H9 (cell line): ENCODE data around the gene FGFR1OP2. TPM values are rescaled to one million over a fixed set of nuclear protein-coding genes. Genes with fewer than 3 reads are reported as not detected.
A peak's percentile ranks its signal among the peaks of the same experiment; 100 is the strongest.

Experiments used
- DNase-seq: peaks from one replicate; pipeline ENCODE4 v3.0.0-alpha.2; 2017
- H2AFZ ChIP-seq: one replicate; pipeline ENCODE4 v1.6.1; 2013; ENCODE audit warnings: mild to moderate bottlenecking, low read length, control low read depth, moderate library complexity
- H2AK5ac ChIP-seq: 2 replicates; pipeline ENCODE4 v1.6.1; 2013; ENCODE audit warnings: low read length, control low read depth, mixed read lengths; ENCODE audit not compliant: insufficient read length
- H2BK120ac ChIP-seq: one replicate; pipeline ENCODE4 v1.6.1; 2013; ENCODE audit warnings: low read depth, mild to moderate bottlenecking, low read length, control low read depth, inconsistent platforms; ENCODE audit not compliant: poor library complexity, severe bottlenecking
- H2BK12ac ChIP-seq: 2 replicates; pipeline ENCODE4 v1.6.1; 2013; ENCODE audit warnings: low read length, control low read depth, mixed read lengths, low read depth; ENCODE audit not compliant: insufficient read length
- H2BK15ac ChIP-seq: 2 replicates; pipeline ENCODE4 v1.6.1; 2013; ENCODE audit warnings: low read depth, low read length, control low read depth
- H2BK20ac ChIP-seq: one replicate; pipeline ENCODE4 v1.6.1; 2013; ENCODE audit warnings: low read depth, mild to moderate bottlenecking, low read length, control low read depth, inconsistent platforms; ENCODE audit not compliant: poor library complexity, severe bottlenecking
- H2BK5ac ChIP-seq: 2 replicates; pipeline ENCODE4 v1.6.1; 2013; ENCODE audit warnings: low read length, control low read depth, mixed read lengths; ENCODE audit not compliant: insufficient read length
- H3K14ac ChIP-seq: 2 replicates; pipeline ENCODE4 v1.6.1; 2013; ENCODE audit warnings: low read length, control low read depth; ENCODE audit not compliant: insufficient read depth
- H3K18ac ChIP-seq: 2 replicates; pipeline ENCODE4 v1.6.1; 2013; ENCODE audit warnings: low read depth, mild to moderate bottlenecking, mixed read lengths, low read length, control low read depth; ENCODE audit not compliant: insufficient read length
- H3K23ac ChIP-seq: 2 replicates; pipeline ENCODE4 v1.6.1; 2013; ENCODE audit warnings: low read length, control low read depth, mixed read lengths, low read depth; ENCODE audit not compliant: insufficient read length
- H3K23me2 ChIP-seq: 2 replicates; pipeline ENCODE4 v1.6.1; 2013; ENCODE audit warnings: low read depth, mild to moderate bottlenecking, mixed read lengths, low read length, control low read depth; ENCODE audit not compliant: insufficient read length, poor library complexity, severe bottlenecking
- H3K27ac ChIP-seq: 2 replicates; pipeline ENCODE4 v1.5.1; 2013; ENCODE audit warnings: low read length, control low read depth, mixed read lengths, low read depth; ENCODE audit not compliant: insufficient read length
- H3K27me3 ChIP-seq: 2 replicates; pipeline ENCODE4 v1.6.1; 2013; ENCODE audit warnings: low read length, control low read depth, inconsistent platforms; ENCODE audit not compliant: insufficient read depth
- H3K4ac ChIP-seq: 2 replicates; pipeline ENCODE4 v1.6.1; 2013; ENCODE audit warnings: low read depth, mild to moderate bottlenecking, control low read depth, inconsistent platforms, low read length, moderate library complexity
- H3K4me1 ChIP-seq: 2 replicates; pipeline ENCODE4 v1.6.1; 2013; ENCODE audit warnings: low read length, control low read depth, inconsistent platforms; ENCODE audit not compliant: insufficient read depth
- H3K4me2 ChIP-seq: 2 replicates; pipeline ENCODE4 v1.6.1; 2013; ENCODE audit warnings: low read length, control low read depth, mixed read lengths; ENCODE audit not compliant: insufficient read length, insufficient read depth
- H3K56ac ChIP-seq: 2 replicates; pipeline ENCODE4 v1.6.1; 2013; ENCODE audit warnings: low read depth, mild to moderate bottlenecking, mixed read lengths, low read length, control low read depth; ENCODE audit not compliant: insufficient read length
- H3K79me1 ChIP-seq: 2 replicates; pipeline ENCODE4 v1.6.1; 2013; ENCODE audit warnings: low read depth, mild to moderate bottlenecking, moderate library complexity, low read length, control low read depth, inconsistent platforms; ENCODE audit not compliant: insufficient read depth, poor library complexity, severe bottlenecking
- H3K79me2 ChIP-seq: 2 replicates; pipeline ENCODE4 v1.6.1; 2013; ENCODE audit warnings: low read length, control low read depth, inconsistent platforms; ENCODE audit not compliant: insufficient read depth
- H3K9ac ChIP-seq: 2 replicates; pipeline ENCODE4 v1.6.1; 2013; ENCODE audit warnings: low read length, control low read depth, mixed read lengths; ENCODE audit not compliant: insufficient read length; ENCODE audit errors: extremely low read depth
- H3K9me3 ChIP-seq: one replicate; pipeline ENCODE4 v1.6.1; 2013; ENCODE audit warnings: low read depth, low read length, inconsistent platforms; ENCODE audit not compliant: control insufficient read depth
- H3T11ph ChIP-seq: one replicate; pipeline ENCODE4 v1.6.1; 2013; ENCODE audit warnings: mild to moderate bottlenecking, low read length, control low read depth, inconsistent platforms
- H4K20me1 ChIP-seq: one replicate; pipeline ENCODE4 v1.6.1; 2013; ENCODE audit not compliant: control insufficient read depth, insufficient read length, insufficient read depth
- H4K5ac ChIP-seq: 2 replicates; pipeline ENCODE4 v1.6.1; 2013; ENCODE audit warnings: low read depth, mild to moderate bottlenecking, mixed read lengths, low read length, control low read depth; ENCODE audit not compliant: insufficient read length
- H4K8ac ChIP-seq: replicated peaks from 2 replicates; pipeline ENCODE4 v1.6.1; 2013; ENCODE audit warnings: low read length, control low read depth, mixed read lengths, low read depth; ENCODE audit not compliant: insufficient read length
- H4K91ac ChIP-seq: 2 replicates; pipeline ENCODE4 v1.6.1; 2013; ENCODE audit warnings: low read depth, mild to moderate bottlenecking, moderate library complexity, mixed read lengths, low read length, control low read depth; ENCODE audit not compliant: insufficient read length
- H3K27ac Mint-ChIP-seq, 3 experiments: 2 replicates in 2 of 3; 3 replicates in 1 of 3; pipeline ENCODE4 v1.8.0; 2020 to 2021; ENCODE audit warnings: mixed read lengths in 3 of 3, mild to moderate bottlenecking in 1 of 3, moderate library complexity in 1 of 3
- H3K27me3 Mint-ChIP-seq: 2 replicates; pipeline ENCODE4 v1.8.0; 2021; ENCODE audit warnings: low read depth, mild to moderate bottlenecking, moderate library complexity, mixed read lengths
- H3K36me3 Mint-ChIP-seq, 3 experiments: 2 replicates in 2 of 3; 3 replicates in 1 of 3; pipeline ENCODE4 v1.8.0; 2020 to 2021; ENCODE audit warnings: low read depth in 3 of 3, mixed read lengths in 3 of 3; ENCODE audit not compliant: insufficient read depth in 1 of 3
- H3K4me1 Mint-ChIP-seq, 2 experiments: 2 replicates each; pipeline ENCODE4 v1.8.0; 2020; ENCODE audit warnings: mixed read lengths in 2 of 2
- H3K4me3 Mint-ChIP-seq, 2 experiments: 2 replicates in 1 of 2; 3 replicates in 1 of 2; pipeline ENCODE4 v1.8.0; 2020 to 2021; ENCODE audit warnings: mild to moderate bottlenecking in 2 of 2, mixed read lengths in 2 of 2, moderate library complexity in 1 of 2
- H3K9me3 Mint-ChIP-seq, 2 experiments: 2 replicates in 1 of 2; 3 replicates in 1 of 2; pipeline ENCODE4 v1.8.0; 2020; ENCODE audit warnings: mild to moderate bottlenecking in 2 of 2, mixed read lengths in 2 of 2, moderate library complexity in 1 of 2
- CTCF ChIP-seq: fragments of 200-600 bp; sonication (generic); conservative IDR thresholded peaks from 3 replicates; pipeline ENCODE4 v1.8.0; 2021; ENCODE audit warnings: antibody characterized with exemption, mild to moderate bottlenecking
- WGBS: extraction: QIAGEN DNeasy Blood & Tissue Kit; methylation state at CpG from one replicate; pipeline ENCODE4 v1.1.7; 2013; ENCODE audit warnings: missing lambda C conversion rate, low lambda C conversion rate, mixed read lengths; ENCODE audit not compliant: insufficient read length; ENCODE audit errors: extremely low coverage; 5-methylcytosine and 5-hydroxymethylcytosine counted together
- total RNA-seq: library from RNA; stranded (reverse); gene quantifications from 2 replicates; pipeline ENCODE4 v1.2.1, GENCODE V29; 2021

Gene FGFR1OP2
- total RNA-seq, 1 experiment from 2014 or later: 30.0 TPM

GRCh38 chr12:26937443-26937862 lies 817 bp upstream of the FGFR1OP2 start:
- H3K9me3 Mint-ChIP-seq: no peaks in the 10 kb centered on the region
- peak overlapping the region; percentile 99 to 100 (median 100) for H3K27ac Mint-ChIP-seq
- Histone ChIP-seq H3K23ac (no peak overlapping the region), H4K20me1 (no peaks in the 10 kb centered on the region), H3K9me3 (no peaks in the 10 kb centered on the region), H3K79me1 (peaks cover 11% of the 10 kb centered on the region), H2BK15ac (no peak overlapping the region), H3T11ph (no peak overlapping the region), H4K91ac (no peak overlapping the region), H3K23me2 (no peaks in the 10 kb centered on the region), H3K18ac (peak overlapping the region; percentile 8), H3K9ac (peak overlapping the region; percentile 95), H2AK5ac (no peak overlapping the region), H2BK20ac (no peak overlapping the region), H3K4me2 (peak overlapping the region; percentile 86), H2BK12ac (no peak overlapping the region), H4K5ac (no peak overlapping the region), H3K56ac (no peak overlapping the region), H3K79me2 (peaks cover 14% of the 10 kb centered on the region; the same call in 1 of the 2 replicates), H2BK120ac (no peak overlapping the region), H2AFZ (peak overlapping the region; percentile 52), H2BK5ac (no peak overlapping the region), H3K27me3 (no peaks in the 10 kb centered on the region), H4K8ac (no peak overlapping the region), H3K4ac (no peak overlapping the region), H3K14ac (peak overlapping the region; percentile 86), H3K4me1 (peaks cover 3% of the 10 kb centered on the region; the same call in 1 of the 2 replicates), H3K27ac (no peak overlapping the region)
- H3K36me3 Mint-ChIP-seq: peaks cover 6 to 14% (median 12%) of the 10 kb centered on the region in 3 experiments; a peak in 4 of 7 replicates
- H3K4me3 Mint-ChIP-seq: peak overlapping the region; percentile 95 to 98
- WGBS: no CpG with 5 or more reads among the region's 10 CpGs
- no peak for DNase-seq
- H3K27me3 Mint-ChIP-seq: no peaks in the 10 kb centered on the region
- TF ChIP-seq CTCF: no peak
- peaks cover 19 to 20% of the 10 kb centered on the region in 2 experiments for H3K4me1 Mint-ChIP-seq
